ENCODE measurements around the gene EPS8L1. TPM values are rescaled to one million over a fixed set of nuclear protein-coding genes. Genes with fewer than 3 reads are reported as not detected.

Gene EPS8L1
- total and polyA plus RNA-seq, 2 of the 4 experiments (the other 2 are of a cell fraction) = 0.90 to 2.9 TPM

DNA sequence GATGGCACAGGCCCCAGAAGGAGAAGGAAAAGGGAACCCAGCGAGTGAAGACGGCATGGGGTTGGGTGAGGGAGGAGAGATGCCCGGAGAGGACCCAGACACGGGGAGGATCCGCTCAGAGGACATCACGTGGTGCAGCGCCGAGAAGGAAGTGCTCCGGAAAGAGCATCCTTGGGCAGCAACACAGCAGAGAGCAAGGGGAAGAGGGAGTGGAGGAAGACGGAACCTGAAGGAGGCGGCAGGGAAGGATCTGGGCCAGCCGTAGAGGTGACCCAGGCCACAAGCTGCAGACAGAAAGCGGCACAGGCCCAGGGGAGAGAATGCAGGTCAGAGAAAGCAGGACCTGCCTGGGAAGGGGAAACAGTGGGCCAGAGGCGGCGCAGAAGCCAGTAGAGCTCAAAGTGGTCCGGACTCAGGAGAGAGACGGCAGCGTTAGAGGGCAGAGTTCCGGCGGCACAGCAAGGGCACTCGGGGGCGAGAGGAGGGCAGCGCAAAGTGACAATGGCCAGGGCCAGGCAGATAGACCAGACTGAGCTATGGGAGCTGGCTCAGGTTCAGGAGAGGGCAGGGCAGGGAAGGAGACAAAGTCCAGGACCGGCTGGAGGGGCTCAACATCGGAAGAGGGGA lies 40.7 kb downstream of the EPS8L1 start:
- H3K56ac ChIP-seq (ENCODE audit: extremely low read depth, insufficient read depth, low read length) = peak overlapping the region; percentile 39
- H3K4ac ChIP-seq (ENCODE audit: low read depth, low read length) = peak overlapping the region; percentile 73
- H2BK15ac ChIP-seq (ENCODE audit: low read depth, low read length) = no peak overlapping the region
- POLR2A ChIA-PET (ENCODE audit: unreplicated experiment) = no interaction called here
- H2BK120ac ChIP-seq (ENCODE audit: low read depth, low read length) = no peak overlapping the region
- H2BK5ac ChIP-seq (ENCODE audit: low read depth, low read length, poor library complexity, severe bottlenecking) = peak overlapping the region; percentile 14
- H3K9me3 ChIP-seq (ENCODE audit: control insufficient read depth, insufficient read depth, low read length) = no peaks in the 10 kb centered on the region
- H2AK5ac ChIP-seq (ENCODE audit: low read depth, low read length) = peak overlapping the region; percentile 80
- peak overlapping the region; percentile 79 for H3K9ac ChIP-seq (ENCODE audit: low read depth, low read length)
- peak overlapping the region; percentile 87 for H2AFZ ChIP-seq (replicated peaks; ENCODE audit: low read length, poor library complexity)
- DNase-seq (peak; percentile 66), ATAC-seq (ENCODE audit: low read depth) (peak; percentile 51)
- peaks cover 13% of the 10 kb centered on the region for H3K4me1 ChIP-seq (ENCODE audit: control insufficient read depth, insufficient read depth, low read length)
- BruUV-seq (replicated peaks) = no TSS peak
- no peak overlapping the region for H2BK20ac ChIP-seq (ENCODE audit: low read depth, low read length)
- peak overlapping the region; percentile 89 for H3K4me2 ChIP-seq (ENCODE audit: low read depth, low read length)
- in situ Hi-C loops (cut with MboI; ENCODE audit: low sequenced_read_pairs) (loop anchor here (25.0 kb wide), 1 partner anchor 521 kb away; the partner anchor contains the start of genes CCDC106, ZNF580 and ZNF581), intact Hi-C loops (cut with micrococcal nuclease) (no loop called here), dilution Hi-C loops (cut with HindIII; ENCODE audit: low sequenced_read_pairs, unreplicated experiment) (no loop called here)
- CTCF ChIA-PET = no interaction called here
- H3K23ac ChIP-seq (ENCODE audit: low read depth, low read length) = peak overlapping the region; percentile 74
- peak overlapping the region; percentile 71 for H3K14ac ChIP-seq (replicated peaks; ENCODE audit: low read depth, low read length)
- no peaks in the 10 kb centered on the region for H3K27me3 ChIP-seq (ENCODE audit: control insufficient read depth, insufficient read depth, low read length)
- 1% methylated on average over 19 of the region's 25 CpGs; no CpG with 5 or more reads in 1 of the 2 experiments for WGBS, 2 experiments (ENCODE audit: extremely low coverage in 2 of 2, insufficient read length in 1 of 2)
- H3K9me1 ChIP-seq (ENCODE audit: insufficient read depth, low read length) = peaks cover 4% of the 10 kb centered on the region; the same call in 1 of the 2 replicates
- H4K20me1 ChIP-seq (ENCODE audit: insufficient read depth, low read length) = peaks cover 56% of the 10 kb centered on the region
- no peak overlapping the region for H3K18ac ChIP-seq (ENCODE audit: low read depth, low read length)
- H4K5ac ChIP-seq (ENCODE audit: low read depth, low read length) = 0 out of 2 replicates have a peak overlapping the region, but pooled peaks have one; percentile 12
- H3K4me3 ChIP-seq (ENCODE audit: insufficient read depth, low read depth, low read length) = peak overlapping the region; percentile 55
- H3K27ac ChIP-seq (ENCODE audit: insufficient read depth, low read length) = peak overlapping the region; percentile 70
- peak overlapping the region; percentile 13; the same call in 1 of the 2 replicates for H4K91ac ChIP-seq (ENCODE audit: insufficient read depth, low read depth, low read length)
- H2AK9ac ChIP-seq (replicated peaks; ENCODE audit: low read depth, low read length, poor library complexity) = peak overlapping the region; percentile 98
- peaks cover 7% of the 10 kb centered on the region; the same call in 1 of the 2 replicates for H3K36me3 ChIP-seq (ENCODE audit: control insufficient read depth, insufficient read depth, low read length)
- peaks cover 15 to 44% of the 10 kb centered on the region in 2 experiments; a peak in 3 of 4 replicates for H3K79me1 ChIP-seq (ENCODE audit: low read depth in 1 of 2, low read length in 2 of 2)
- TF ChIP-seq, protein P1, sequence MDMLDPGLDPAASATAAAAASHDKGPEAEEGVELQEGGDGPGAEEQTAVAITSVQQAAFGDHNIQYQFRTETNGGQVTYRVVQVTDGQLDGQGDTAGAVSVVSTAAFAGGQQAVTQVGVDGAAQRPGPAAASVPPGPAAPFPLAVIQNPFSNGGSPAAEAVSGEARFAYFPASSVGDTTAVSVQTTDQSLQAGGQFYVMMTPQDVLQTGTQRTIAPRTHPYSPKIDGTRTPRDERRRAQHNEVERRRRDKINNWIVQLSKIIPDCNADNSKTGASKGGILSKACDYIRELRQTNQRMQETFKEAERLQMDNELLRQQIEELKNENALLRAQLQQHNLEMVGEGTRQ (IDR thresholded peaks at IDR 0.05; ENCODE audit: low read depth, low read length) = peak; percentile 95
- TF ChIP-seq RAD21 (IDR thresholded peaks at IDR 0.05; ENCODE audit: low read length) = no peak
- peak overlapping the region in 1 of 2 experiments; percentile 64; a peak in 2 of 4 replicates for H4K8ac ChIP-seq (ENCODE audit: low read depth in 2 of 2, low read length in 2 of 2)
